Endothelial cell of umbilical vein (primary cell): Measurements from ENCODE around the gene PRDM16. TPM values are rescaled to one million over a fixed set of nuclear protein-coding genes. Genes with fewer than 3 reads are reported as not detected.

Source experiments
- BruUV-seq: library from RNA; stranded (reverse); fragments of 400-500 nt; replicated peaks from 2 replicates; lab custom pipeline; 2021; lab: Mats Ljungman, UMichigan
- CTCF ChIA-PET: fragments of 300-600, 350-600 bp; sonication (Branson Sonifier 250); formaldehyde crosslinking; loops from one replicate; lab custom pipeline; 2021; ENCODE audit warnings: antibody characterized with exemption, inconsistent platforms; lab: Charles Lee
- POLR2A ChIA-PET: fragments of 300-600, 350-600 bp; sonication (Branson Sonifier 250); formaldehyde crosslinking; loops from one replicate; lab custom pipeline; 2021; ENCODE audit warnings: antibody characterized with exemption, inconsistent platforms; lab: Charles Lee
- DNase-seq: peaks from one replicate; pipeline ENCODE4 v3.0.0-alpha.2; 2011; ENCODE audit warnings: low read depth, low spot score
- FAIRE-seq: peaks from 2 replicates; lab custom pipeline; 2011; peaks lifted over from hg19 to GRCh38; lab: Jason Lieb, UNC
- H2AFZ ChIP-seq: 2 replicates; pipeline ENCODE4 v1.6.0; 2012; ENCODE audit warnings: low read depth, low read length, control low read depth, inconsistent platforms
- H3K27ac ChIP-seq: 2 replicates; pipeline ENCODE4 v1.5.1; 2011; ENCODE audit warnings: low read depth, mild to moderate bottlenecking, control low read depth, low read length, moderate library complexity; ENCODE audit not compliant: insufficient read depth
- H3K27me3 ChIP-seq, 2 experiments: 2 replicates each; pipeline versions ENCODE4 v1.6.0 to v1.6.1; 2011; ENCODE audit warnings: low read length in 2 of 2, mixed read lengths in 1 of 2; ENCODE audit not compliant: control insufficient read depth in 2 of 2, insufficient read depth in 2 of 2
- H3K36me3 ChIP-seq, 2 experiments: 2 replicates in 1 of 2; 3 replicates in 1 of 2; pipeline ENCODE4 v1.5.1; 2011; ENCODE audit warnings: low read length in 2 of 2, mild to moderate bottlenecking in 1 of 2, moderate library complexity in 1 of 2; ENCODE audit not compliant: control insufficient read depth in 2 of 2, insufficient read depth in 2 of 2; ENCODE audit errors: extremely low read depth in 1 of 2
- H3K4me1 ChIP-seq: 3 replicates; pipeline ENCODE4 v1.5.1; 2011; ENCODE audit warnings: mild to moderate bottlenecking, low read length; ENCODE audit not compliant: control insufficient read depth, insufficient read depth; ENCODE audit errors: extremely low read depth
- H3K4me2 ChIP-seq: 2 replicates; pipeline ENCODE4 v1.6.1; 2011; ENCODE audit warnings: low read length, control low read depth, mixed read lengths; ENCODE audit not compliant: insufficient read depth
- H3K4me3 ChIP-seq, 3 experiments: fragments of 200-600 bp in 1 of 3; sonication (generic), shearing (Covaris generic) in 1 of 3; replicated peaks in 1 of 3; 2 replicates each; pipeline ENCODE4 v1.5.1; 2011 to 2016; ENCODE audit warnings: control low read depth in 3 of 3, low read length in 3 of 3, mild to moderate bottlenecking in 2 of 3, inconsistent platforms in 1 of 3, low read depth in 1 of 3, moderate library complexity in 1 of 3; ENCODE audit not compliant: insufficient read depth in 1 of 3
- H3K79me2 ChIP-seq: 2 replicates; pipeline ENCODE4 v1.6.0; 2012; ENCODE audit warnings: low read length, inconsistent platforms; ENCODE audit not compliant: control insufficient read depth, insufficient read depth
- H3K9ac ChIP-seq: replicated peaks from 2 replicates; pipeline ENCODE3; 2011; ENCODE audit warnings: low read length, control low read depth; ENCODE audit not compliant: insufficient read depth; ENCODE audit errors: extremely low read depth
- H3K9me1 ChIP-seq: replicated peaks from 3 replicates; pipeline ENCODE4 v1.6.0; 2011; ENCODE audit warnings: mild to moderate bottlenecking, low read length; ENCODE audit not compliant: control insufficient read depth, insufficient read depth; ENCODE audit errors: extremely low read depth
- H3K9me3 ChIP-seq: replicated peaks from 2 replicates; pipeline ENCODE4 v1.5.1; 2012; ENCODE audit warnings: low read length, inconsistent platforms; ENCODE audit not compliant: control insufficient read depth, insufficient read depth
- H4K20me1 ChIP-seq: replicated peaks from 2 replicates; pipeline ENCODE3; 2011; ENCODE audit warnings: mild to moderate bottlenecking, low read length; ENCODE audit not compliant: control insufficient read depth, insufficient read depth; ENCODE audit errors: extremely low read depth
- EZH2 ChIP-seq: IDR thresholded peaks from 2 replicates; pipeline ENCODE4 v1.6.1; 2012; ENCODE audit warnings: borderline replicate concordance, low read depth, mild to moderate bottlenecking, moderate library complexity, low read length, inconsistent platforms; ENCODE audit not compliant: severe bottlenecking
- FOS ChIP-seq: IDR thresholded peaks from 2 replicates; pipeline ENCODE4 v1.6.1; 2011; ENCODE audit warnings: mild to moderate bottlenecking, low read length, moderate library complexity, borderline replicate concordance; ENCODE audit not compliant: insufficient read depth
- GATA2 ChIP-seq: IDR thresholded peaks from 2 replicates; pipeline ENCODE4 v1.7.0; 2011; ENCODE audit warnings: low read depth, mild to moderate bottlenecking, moderate library complexity, mixed read lengths, low read length; ENCODE audit not compliant: insufficient read length, insufficient read depth
- JUN ChIP-seq: IDR thresholded peaks from 2 replicates; pipeline ENCODE4 v1.6.1; 2011; ENCODE audit warnings: borderline replicate concordance, low read depth; ENCODE audit not compliant: insufficient read length, insufficient read depth
- MYC ChIP-seq: IDR thresholded peaks from one replicate; pipeline ENCODE4 v1.6.1; 2011; ENCODE audit warnings: mild to moderate bottlenecking, low read depth, low read length
- POLR2A ChIP-seq: IDR thresholded peaks from 2 replicates; pipeline ENCODE4 v1.6.1; 2012; ENCODE audit warnings: low read depth, mild to moderate bottlenecking, control low read depth, low read length
- POLR2AphosphoS5 ChIP-seq: IDR thresholded peaks from 2 replicates; pipeline ENCODE4 v1.6.1; 2012; ENCODE audit warnings: low read depth, mild to moderate bottlenecking, control low read depth, low read length, moderate library complexity; ENCODE audit not compliant: insufficient read depth
- dilution Hi-C: fragments of 300-500 bp; cut with MboI; formaldehyde crosslinking; loops from one replicate; pipeline ENCODE4 v1.15.0; 2019; ENCODE audit warnings: low sequenced_read_pairs; ENCODE audit not compliant: extremely low pct_ligation_motif_present
- intact Hi-C: fragments of 100-400 bp; cut with micrococcal nuclease; formaldehyde crosslinking; loops from one replicate; pipeline ENCODE4 v1.10.0; 2022
- polyA plus RNA-seq, 4 experiments: library from polyadenylated mRNA; depleted of rRNA in 3 of 4; stranded (reverse) in 3 of 4; unstranded in 1 of 4; fragments of >200 nt; gene quantifications; 2 replicates each; pipeline versions ENCODE4 v1.2.1 to v1.2.3, GENCODE V29; 2011 to 2012; ENCODE audit warnings: missing spikeins in 1 of 4
- total RNA-seq: library from RNA; stranded (reverse); gene quantifications from 2 replicates; pipeline ENCODE4 v1.2.3, GENCODE V29; 2021
- TF ChIP-seq, protein P1 (sequence below), 2 donors: IDR thresholded peaks; 1 replicate in 1 of 2; 2 replicates in 1 of 2; pipeline ENCODE4 v1.5.1; 2011; ENCODE audit warnings: low read length in 2 of 2, mild to moderate bottlenecking in 2 of 2, moderate library complexity in 2 of 2, control low read depth in 1 of 2, inconsistent platforms in 1 of 2, low read depth in 1 of 2; ENCODE audit not compliant: insufficient read depth in 1 of 2; ENCODE audit errors: extremely low read depth in 1 of 2
- TF ChIP-seq, protein P2 (sequence below): IDR thresholded peaks from 2 replicates; pipeline ENCODE4 v1.6.1; 2011; ENCODE audit not compliant: insufficient read depth, insufficient read length

Gene PRDM16
- total and polyA plus RNA-seq, 2 donors (not counting 3 experiments of a cell fraction or from before 2014, with no cell fraction given): not detected

DNA sequence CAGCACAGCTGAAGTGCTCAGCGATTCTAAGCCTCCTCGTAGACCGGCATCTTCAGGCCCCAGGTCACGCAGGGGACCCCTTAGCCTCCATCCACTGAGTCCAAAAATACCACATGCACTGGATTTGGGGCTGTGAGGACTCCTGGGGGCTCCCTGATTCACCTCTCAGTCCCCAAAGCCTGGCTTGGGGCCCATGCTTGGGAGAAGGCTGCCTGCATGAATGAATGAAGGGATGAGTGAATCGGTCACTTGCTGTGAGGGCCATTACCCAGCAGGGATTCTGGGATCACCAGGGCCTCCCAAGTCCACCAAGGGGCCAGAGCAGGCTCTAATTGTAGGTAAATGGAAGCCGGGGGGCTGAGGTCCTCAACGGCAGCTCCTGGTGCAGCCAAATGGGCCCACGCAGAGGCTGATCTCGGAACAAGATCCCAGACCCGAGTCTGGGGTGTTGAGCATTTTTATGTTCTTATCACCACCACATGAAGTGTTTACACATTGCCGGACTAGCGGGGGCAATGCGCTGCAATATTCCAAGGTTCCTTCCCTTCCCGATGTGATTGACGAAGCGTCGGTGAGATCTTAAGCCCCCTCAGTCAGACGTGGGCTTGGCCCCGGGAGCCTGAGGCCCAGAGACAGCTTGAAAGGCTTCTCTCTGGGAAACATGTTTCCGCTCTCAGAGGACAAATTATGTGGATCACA is 371.9 kb downstream of the PRDM16 start:
- dilution Hi-C loops: no loop called here
- H3K27me3 ChIP-seq: peaks cover 2% of the 10 kb centered on the region in 2 experiments
- H3K9me3 ChIP-seq: no peaks in the 10 kb centered on the region
- no peaks in the 10 kb centered on the region for H4K20me1 ChIP-seq
- H3K4me3 ChIP-seq: no peak overlapping the region
- TF ChIP-seq EZH2: no peak
- TF ChIP-seq FOS: no peak
- TF ChIP-seq MYC: no peak
- TF ChIP-seq POLR2AphosphoS5: no peak
- no peak for TF ChIP-seq JUN
- no peak for TF ChIP-seq POLR2A
- TF ChIP-seq, protein P1, sequence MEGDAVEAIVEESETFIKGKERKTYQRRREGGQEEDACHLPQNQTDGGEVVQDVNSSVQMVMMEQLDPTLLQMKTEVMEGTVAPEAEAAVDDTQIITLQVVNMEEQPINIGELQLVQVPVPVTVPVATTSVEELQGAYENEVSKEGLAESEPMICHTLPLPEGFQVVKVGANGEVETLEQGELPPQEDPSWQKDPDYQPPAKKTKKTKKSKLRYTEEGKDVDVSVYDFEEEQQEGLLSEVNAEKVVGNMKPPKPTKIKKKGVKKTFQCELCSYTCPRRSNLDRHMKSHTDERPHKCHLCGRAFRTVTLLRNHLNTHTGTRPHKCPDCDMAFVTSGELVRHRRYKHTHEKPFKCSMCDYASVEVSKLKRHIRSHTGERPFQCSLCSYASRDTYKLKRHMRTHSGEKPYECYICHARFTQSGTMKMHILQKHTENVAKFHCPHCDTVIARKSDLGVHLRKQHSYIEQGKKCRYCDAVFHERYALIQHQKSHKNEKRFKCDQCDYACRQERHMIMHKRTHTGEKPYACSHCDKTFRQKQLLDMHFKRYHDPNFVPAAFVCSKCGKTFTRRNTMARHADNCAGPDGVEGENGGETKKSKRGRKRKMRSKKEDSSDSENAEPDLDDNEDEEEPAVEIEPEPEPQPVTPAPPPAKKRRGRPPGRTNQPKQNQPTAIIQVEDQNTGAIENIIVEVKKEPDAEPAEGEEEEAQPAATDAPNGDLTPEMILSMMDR (IDR thresholded peaks at IDR 0.05; ENCODE audit: extremely low read depth in 1 of 2, insufficient read depth in 1 of 2, low read depth in 1 of 2, low read length in 2 of 2): no peak
- no peak for TF ChIP-seq GATA2
- TF ChIP-seq, protein P2, sequence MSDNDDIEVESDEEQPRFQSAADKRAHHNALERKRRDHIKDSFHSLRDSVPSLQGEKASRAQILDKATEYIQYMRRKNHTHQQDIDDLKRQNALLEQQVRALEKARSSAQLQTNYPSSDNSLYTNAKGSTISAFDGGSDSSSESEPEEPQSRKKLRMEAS: no peak
- no peaks in the 10 kb centered on the region for H3K9me1 ChIP-seq
- H3K4me2 ChIP-seq: no peak overlapping the region
- DNase-seq (no peak), FAIRE-seq (no peak)
- H3K27ac ChIP-seq: no peak overlapping the region
- no peaks in the 10 kb centered on the region for H3K4me1 ChIP-seq
- intact Hi-C loops: no loop called here
- no peak overlapping the region for H2AFZ ChIP-seq
- ChIA-PET POLR2A (no interaction called here), CTCF (interaction anchor here (1.7 kb wide), 1 partner anchor 12 kb away, joined by 4 read pairs; no protein-coding TSS in a partner anchor)
- H3K9ac ChIP-seq: no peak overlapping the region
- H3K79me2 ChIP-seq: no peaks in the 10 kb centered on the region
- BruUV-seq: no TSS peak
- H3K36me3 ChIP-seq: no peaks in the 10 kb centered on the region
